Stimulated activated CD4-positive, alpha-beta T cell treated with anti-CD3 and anti-CD28 coated beads, TNF-alpha, amount 100 ng/mL, for 24 hours (primary cell): Measurements from ENCODE around the gene GRK1.
A peak's percentile ranks its signal among the peaks of the same experiment; 100 is the strongest.
"Not testable (repeated sequence)": the region's sequence is repeated elsewhere in the genome, so short reads cannot be mapped to it uniquely, and the experiment has no call there.

Source experiments
- DNase-seq, 3 experiments: peaks; one replicate each; pipeline ENCODE4 v3.0.0-alpha.2; 2020; ENCODE audit warnings: low read depth in 3 of 3

Gene GRK1

GRCh38 chr13:113665597-113666328, 1.3 kb upstream of the GRK1 start:
- DNase-seq = no peak

GRCh38 chr13:113666329-113666670, 719 bp upstream of the GRK1 start:
- no peak for DNase-seq

DNA sequence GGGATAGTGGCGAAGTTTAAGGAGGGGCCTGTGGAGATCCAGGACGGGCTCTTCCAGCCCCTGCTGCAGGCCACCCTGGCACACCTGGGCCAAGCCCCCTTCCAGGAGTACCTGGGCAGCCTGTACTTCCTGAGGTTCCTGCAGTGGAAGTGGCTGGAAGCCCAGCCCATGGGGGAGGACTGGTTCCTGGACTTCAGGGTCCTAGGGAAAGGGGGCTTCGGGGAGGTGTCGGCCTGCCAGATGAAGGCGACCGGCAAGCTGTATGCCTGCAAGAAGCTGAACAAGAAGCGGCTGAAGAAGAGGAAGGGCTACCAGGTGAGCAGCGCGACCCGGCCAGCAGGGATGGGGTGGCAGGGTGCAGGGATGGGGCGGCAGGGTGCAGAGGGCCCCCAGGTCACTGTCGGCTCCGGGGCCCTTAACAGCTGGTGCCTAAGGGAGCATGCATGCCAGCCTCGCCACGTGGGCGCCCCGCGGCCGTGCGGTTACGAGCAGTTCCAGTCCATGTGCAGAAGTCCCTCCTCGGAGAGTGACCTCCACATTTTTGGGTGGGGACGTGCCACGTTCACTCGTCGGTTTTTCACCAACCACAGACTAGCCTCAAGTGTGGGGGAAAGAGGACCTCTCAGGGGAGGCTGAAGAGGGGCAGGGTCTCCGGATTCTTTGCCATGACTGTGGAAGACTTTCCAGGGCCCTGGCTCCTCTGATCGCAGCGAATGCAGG, 912 bp downstream of the GRK1 start:
- DNase-seq = no peak

DNA sequence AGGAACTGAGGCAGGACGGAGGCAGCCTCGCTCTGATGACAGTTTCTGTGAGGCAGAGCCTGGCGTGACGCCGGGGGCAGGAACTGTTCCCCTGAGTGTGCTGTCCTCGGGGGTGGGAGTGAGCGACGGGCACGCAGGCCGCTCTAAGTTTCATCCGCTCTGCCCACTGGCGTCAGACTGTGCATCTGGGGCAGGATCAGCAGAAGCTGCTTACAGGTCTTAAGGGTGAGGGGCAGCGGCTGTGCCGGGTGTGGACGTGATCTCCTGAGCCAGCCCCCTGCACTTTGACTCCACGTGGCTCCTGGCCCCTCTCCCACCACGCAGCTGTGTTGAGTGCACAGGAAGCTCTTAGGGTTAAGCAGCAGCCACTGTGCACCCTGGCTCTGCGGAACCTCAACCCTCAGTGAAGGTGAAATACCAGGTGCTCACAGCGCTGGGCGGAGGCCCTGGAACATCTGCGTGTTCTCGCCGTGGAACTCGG, 1.5 kb downstream of the GRK1 start:
- DNase-seq = no peak

DNA sequence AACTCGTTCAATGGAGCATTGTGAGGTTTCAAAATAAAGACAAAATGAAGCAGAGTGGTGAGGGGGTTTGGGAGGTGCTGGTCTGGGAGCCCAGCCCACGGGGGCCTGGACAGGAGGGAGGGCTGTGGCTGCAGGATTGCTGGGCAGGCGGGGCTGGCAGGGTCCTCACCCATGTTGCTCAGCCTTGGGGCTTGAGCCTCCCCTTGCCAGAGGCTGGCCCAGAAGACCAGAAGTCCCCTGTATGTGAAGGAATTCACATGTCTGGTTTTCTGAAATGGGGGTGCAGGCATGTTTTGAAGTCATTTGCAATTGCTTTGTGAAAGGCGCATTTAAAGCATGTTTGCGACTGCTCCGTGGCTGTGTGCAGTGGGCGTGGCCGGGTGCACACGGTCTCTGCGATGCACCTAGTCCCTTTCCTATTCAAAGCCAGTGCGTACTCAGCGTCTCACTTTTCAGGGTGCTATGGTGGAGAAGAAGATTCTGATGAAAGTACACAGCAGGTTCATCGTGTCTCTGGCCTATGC, 2.3 kb downstream of the GRK1 start:
- no peak for DNase-seq

DNA sequence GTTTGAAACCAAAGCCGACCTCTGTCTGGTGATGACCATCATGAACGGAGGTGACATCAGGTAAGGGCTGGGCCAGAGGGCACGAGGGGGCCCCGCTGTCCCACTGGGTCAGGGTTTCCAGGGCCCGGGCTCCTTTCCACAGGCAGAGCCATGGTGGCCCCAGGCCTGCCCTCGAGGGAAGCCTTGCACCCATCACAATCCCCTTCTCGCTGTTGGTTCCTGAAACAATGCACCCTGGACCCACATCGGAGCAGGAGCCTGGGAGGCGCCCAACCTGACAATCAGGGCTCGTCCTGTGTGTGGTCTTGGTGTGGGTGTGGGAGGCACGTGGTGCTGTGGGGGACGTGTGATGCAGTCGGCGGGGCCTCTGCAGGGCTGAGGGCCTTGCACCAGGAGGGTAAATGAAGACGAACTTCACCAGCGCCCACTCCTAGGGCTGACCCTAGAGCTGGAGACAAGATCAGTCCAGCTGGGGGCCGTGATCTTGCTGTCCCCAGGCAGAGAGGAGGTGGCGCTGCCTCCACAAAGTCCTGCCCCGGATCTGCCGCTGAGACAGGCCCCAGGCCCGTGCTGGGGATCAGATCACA, 2.8 kb downstream of the GRK1 start:
- DNase-seq = no peak

DNA sequence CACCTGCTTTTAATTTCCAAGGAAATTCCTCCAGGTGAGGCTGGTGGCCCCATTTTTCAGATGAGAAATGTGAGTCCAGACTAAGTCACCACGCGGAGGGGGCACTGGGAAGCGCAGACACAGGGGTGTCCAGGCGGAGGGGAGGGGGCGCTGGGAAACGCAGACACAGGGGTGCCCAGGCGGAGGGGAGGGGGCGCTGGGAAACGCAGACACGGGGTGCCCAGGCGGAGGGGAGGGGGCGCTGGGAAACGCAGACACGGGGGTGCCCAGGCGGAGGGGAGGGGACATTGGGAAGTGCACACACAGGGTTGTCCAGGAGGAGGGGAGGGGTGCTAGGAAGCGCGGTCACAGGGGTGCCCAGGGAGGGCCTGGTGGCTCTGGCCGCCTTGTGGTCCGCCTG, 3.5 kb downstream of the GRK1 start:
- DNase-seq = no peak

- no peak for DNase-seq
Observed at GRCh38 chr13:113671066-113672001, 4.3 kb downstream of the GRK1 start.

DNA sequence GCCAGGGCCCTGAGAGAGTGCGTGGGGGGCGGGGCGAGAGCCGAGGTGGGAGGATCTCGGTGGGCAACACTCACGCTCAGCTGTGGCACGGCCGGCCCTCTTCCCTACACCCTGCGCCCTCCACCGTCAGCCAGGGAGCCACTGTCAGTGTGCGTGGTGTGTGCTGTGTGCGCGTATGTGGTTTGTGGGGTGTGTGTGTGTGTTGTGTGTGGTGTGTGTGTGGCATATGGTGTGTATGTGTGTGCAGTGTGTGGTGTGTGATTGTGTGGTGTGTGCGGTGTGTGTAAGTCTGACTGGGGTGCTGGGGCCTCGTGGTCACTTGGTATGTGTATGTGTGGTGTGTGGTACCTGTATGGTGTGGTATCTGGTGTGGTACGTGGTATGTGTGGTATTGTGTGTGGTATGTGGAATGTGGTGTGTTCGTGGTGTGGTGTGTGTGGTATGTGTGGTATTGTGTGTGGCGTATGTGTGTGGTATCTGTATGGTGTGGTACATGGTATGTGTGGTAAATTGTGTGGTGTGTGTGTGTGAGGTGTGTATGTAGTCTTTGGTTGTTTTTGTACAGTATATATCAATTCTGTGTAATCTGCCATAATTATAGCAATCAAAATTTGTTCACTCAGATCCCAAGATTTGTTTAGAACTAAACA, 5.1 kb downstream of the GRK1 start:
- DNase-seq = no peak

DNA sequence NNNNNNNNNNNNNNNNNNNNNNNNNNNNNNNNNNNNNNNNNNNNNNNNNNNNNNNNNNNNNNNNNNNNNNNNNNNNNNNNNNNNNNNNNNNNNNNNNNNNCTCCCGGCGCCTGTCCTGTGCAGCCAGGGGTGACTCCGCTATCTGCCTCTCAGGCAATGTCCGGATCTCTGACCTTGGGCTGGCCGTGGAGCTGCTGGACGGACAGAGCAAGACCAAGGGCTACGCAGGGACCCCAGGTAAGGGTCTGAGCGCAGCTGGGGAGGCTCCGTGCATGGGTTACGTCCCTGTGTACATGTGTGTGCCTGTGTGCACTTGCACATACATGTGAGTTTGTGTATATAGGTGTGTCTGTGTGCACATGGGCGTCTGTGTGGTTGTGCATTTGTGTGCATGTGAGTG, 55.9 kb downstream of the GRK1 start:
- no peak for DNase-seq

GRCh38 chr13:113723410-113724015, 56.5 kb downstream of the GRK1 start:
- DNase-seq = no peak

DNA sequence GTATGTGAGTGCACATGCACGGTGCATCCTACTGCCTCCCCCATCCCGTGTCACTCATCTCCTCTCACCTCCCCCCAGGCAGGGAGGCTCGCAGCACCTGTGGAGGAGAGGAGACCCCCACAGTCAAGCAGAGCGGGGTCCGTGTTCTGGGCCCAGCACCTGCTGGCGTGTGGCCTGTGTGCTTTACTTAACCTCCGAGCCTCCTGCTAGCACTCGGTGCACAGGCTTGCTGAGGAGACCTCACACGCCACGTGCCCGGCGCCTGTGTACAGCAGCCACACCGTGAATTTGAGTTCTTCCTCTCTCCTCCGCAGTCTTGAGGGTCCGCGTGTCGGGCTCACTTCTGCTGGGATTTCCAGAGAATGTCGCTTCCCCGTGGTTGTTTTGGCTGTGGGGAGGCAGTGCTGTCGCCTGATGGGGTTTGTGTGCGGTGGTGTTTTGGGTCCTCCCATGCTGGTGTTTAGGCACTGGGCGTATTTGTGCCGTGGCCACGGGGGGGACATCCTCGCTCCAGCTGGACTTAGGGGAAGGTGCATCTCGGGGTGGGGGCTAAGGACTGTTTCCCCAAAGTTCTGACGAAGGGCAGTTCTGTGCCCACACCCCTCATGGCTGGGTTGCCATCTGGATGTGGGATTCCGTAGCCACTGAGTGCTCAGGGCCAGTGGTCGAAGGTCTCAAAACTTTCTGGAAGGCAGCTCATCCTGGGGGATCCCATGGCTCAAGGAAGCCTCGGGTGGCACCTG, 57.2 kb downstream of the GRK1 start:
- no peak for DNase-seq

- DNase-seq = peak; percentile 72 to 85 (median 76)
Observed at GRCh38 chr13:113724780-113725315, 57.8 kb downstream of the GRK1 start.

DNA sequence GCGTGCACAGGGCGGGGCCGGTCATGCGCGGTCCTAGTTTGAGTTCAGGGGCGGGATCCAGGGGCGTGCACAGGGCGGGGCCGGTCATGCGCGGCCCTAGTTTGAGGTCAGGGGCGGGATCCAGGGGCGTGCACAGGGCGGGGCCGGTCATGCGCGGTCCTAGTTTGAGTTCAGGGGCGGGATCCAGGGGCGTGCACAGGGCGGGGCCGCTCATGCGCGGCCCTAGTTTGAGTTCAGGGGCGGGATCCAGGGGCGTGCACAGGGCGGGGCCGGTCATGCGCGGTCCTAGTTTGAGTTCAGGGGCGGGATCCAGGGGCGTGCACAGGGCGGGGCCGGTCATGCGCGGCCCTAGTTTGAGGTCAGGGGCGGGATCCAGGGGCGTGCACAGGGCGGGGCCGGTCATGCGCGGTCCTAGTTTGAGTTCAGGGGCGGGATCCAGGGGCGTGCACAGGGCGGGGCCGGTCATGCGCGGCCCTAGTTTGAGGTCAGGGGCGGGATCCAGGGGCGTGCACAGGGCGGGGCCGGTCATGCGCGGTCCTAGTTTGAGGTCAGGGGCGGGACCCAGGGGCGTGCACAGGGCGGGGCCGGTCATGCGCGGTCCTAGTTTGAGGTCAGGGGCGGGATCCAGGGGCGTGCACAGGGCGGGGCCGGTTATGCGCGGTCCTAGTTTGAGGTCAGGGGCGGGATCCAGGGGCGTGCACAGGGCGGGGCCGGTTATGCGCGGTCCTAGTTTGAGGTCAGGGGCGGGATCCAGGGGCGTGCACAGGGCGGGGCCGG, 58.5 kb downstream of the GRK1 start:
- peak in 2 of 3 experiments; percentile 43 to 45 for DNase-seq

DNA sequence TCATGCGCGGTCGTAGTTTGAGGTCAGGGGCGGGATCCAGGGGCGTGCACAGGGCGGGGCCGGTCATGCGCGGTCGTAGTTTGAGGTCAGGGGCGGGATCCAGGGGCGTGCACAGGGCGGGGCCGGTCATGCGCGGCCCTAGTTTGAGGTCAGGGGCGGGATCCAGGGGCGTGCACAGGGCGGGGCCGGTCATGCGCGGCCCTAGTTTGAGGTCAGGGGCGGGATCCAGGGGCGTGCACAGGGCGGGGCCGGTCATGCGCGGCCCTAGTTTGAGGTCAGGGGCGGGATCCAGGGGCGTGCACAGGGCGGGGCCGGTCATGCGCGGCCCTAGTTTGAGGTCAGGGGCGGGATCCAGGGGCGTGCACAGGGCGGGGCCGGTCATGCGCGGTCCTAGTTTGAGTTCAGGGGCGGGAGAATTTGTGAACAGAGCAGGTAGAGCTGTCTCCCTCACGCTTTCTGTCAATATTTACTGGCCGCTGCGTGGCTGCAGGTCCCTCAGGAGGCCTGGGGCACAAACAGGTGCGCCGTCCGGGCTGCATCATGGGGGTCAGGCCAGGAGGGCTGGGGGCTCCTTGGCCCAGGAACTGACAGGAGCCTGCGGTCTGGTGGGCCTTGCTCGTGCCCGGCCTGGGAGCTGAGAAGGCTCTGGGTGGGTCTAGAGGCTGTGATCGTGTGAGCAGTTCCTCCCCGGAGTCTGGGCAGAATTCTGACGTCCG, 59.2 kb downstream of the GRK1 start:
- not testable (repeated sequence) for DNase-seq

GRCh38 chr13:113726961-113727411, 60.0 kb downstream of the GRK1 start:
- DNase-seq = no peak

- no peak for DNase-seq
Observed at GRCh38 chr13:113728571-113729054, 61.6 kb downstream of the GRK1 start.
